HCT116 (cell line): ENCODE data around the gene SCGN. TPM values are rescaled to one million over a fixed set of nuclear protein-coding genes. Genes with fewer than 3 reads are reported as not detected.

Experiments
- ATAC-seq: fragments of 200-7000 bp; cut with Tn5 transposase; 2 replicates; pipeline ENCODE4 v1.9.1; 2020; ENCODE audit warnings: mild to moderate bottlenecking, moderate library complexity
- BruUV-seq: library from RNA; stranded (reverse); fragments of 400-500 nt; replicated peaks from 2 replicates; lab custom pipeline; 2021; lab: Mats Ljungman, UMichigan
- CTCF ChIA-PET: fragments of 300-600 bp; sonication (Branson Sonifier 250); formaldehyde crosslinking; loops from one replicate; lab custom pipeline; 2021; ENCODE audit warnings: antibody characterized with exemption; lab: Charles Lee
- POLR2A ChIA-PET: fragments of 300-600, 350-600 bp; sonication (Branson Sonifier 250); formaldehyde crosslinking; loops from one replicate; lab custom pipeline; 2021; ENCODE audit warnings: antibody characterized with exemption; lab: Charles Lee
- RAD21 ChIA-PET, 2 experiments: fragments of 300-600 bp; sonication (Branson Sonifier 250); formaldehyde crosslinking; loops; one replicate each; lab custom pipeline; 2023; ENCODE audit warnings: low total read pairs in 2 of 2; ENCODE audit not compliant: uncharacterized antibody in 2 of 2, unreplicated experiment in 2 of 2, low non-redundant PET in 1 of 2; lab: Charles Lee
- DNase-seq: peaks from one replicate; pipeline ENCODE4 v3.0.0-alpha.2; 2010; ENCODE audit warnings: low read depth, low spot score
- H2AFZ ChIP-seq: fragments of 200-600 bp; shearing (Covaris generic), sonication (generic); 2 replicates; pipeline ENCODE4 v1.6.1; 2017; ENCODE audit warnings: low read depth, mixed run types, mixed read lengths, antibody characterized with exemption, low read length; ENCODE audit not compliant: poor library complexity, severe bottlenecking
- H3K27ac ChIP-seq: 2 replicates; pipeline ENCODE4 v1.5.1; 2012; ENCODE audit warnings: low read depth, low read length
- H3K27me3 ChIP-seq: fragments of 200-600 bp; sonication (generic); 2 replicates; pipeline ENCODE4 v1.6.1; 2016; ENCODE audit warnings: mixed run types, low read length, mixed read lengths; ENCODE audit not compliant: insufficient read depth
- H3K36me3 ChIP-seq, 2 experiments: fragments of 200-500 bp in 1 of 2; fragments of 200-600 bp in 1 of 2; sonication (Bioruptor generic) in 1 of 2; sonication (generic) in 1 of 2; 2 replicates each; pipeline versions ENCODE4 v1.5.1 to v1.6.1; 2014 to 2016; ENCODE audit warnings: low read length in 2 of 2, inconsistent platforms in 1 of 2, mixed read lengths in 1 of 2, mixed run types in 1 of 2; ENCODE audit not compliant: insufficient read depth in 2 of 2, control insufficient read depth in 1 of 2
- H3K4me1 ChIP-seq, 2 experiments: fragments of 200-600 bp in 1 of 2; sonication (generic) in 1 of 2; 2 replicates each; pipeline versions ENCODE4 v1.5.1 to v1.6.1; 2012 to 2017; ENCODE audit warnings: low read length in 2 of 2, inconsistent platforms in 1 of 2, mild to moderate bottlenecking in 1 of 2, mixed read lengths in 1 of 2, mixed run types in 1 of 2, moderate library complexity in 1 of 2; ENCODE audit not compliant: insufficient read depth in 2 of 2, control insufficient read depth in 1 of 2
- H3K4me2 ChIP-seq: fragments of 200-600 bp; sonication (generic); 2 replicates; pipeline ENCODE4 v1.6.1; 2017; ENCODE audit warnings: mixed run types, low read length, mixed read lengths
- H3K4me3 ChIP-seq, 2 experiments: fragments of 200-600 bp in 1 of 2; sonication (generic) in 1 of 2; replicated peaks in 1 of 2; 2 replicates each; pipeline ENCODE4 v1.5.1; 2011 to 2016; ENCODE audit warnings: low read length in 2 of 2, control low read depth in 1 of 2, low read depth in 1 of 2, mild to moderate bottlenecking in 1 of 2, mixed read lengths in 1 of 2, mixed run types in 1 of 2
- H3K79me2 ChIP-seq: fragments of 200-600 bp; sonication (generic); 2 replicates; pipeline ENCODE4 v1.6.1; 2017; ENCODE audit warnings: mild to moderate bottlenecking, mixed run types, low read length, moderate library complexity, mixed read lengths; ENCODE audit not compliant: insufficient read depth
- H3K9ac ChIP-seq: fragments of 200-600 bp; sonication (generic); 2 replicates; pipeline ENCODE4 v1.6.1; 2016; ENCODE audit warnings: low read length, mixed read lengths
- H3K9me2 ChIP-seq: fragments of 200-600 bp; sonication (generic), shearing (Covaris generic); 2 replicates; pipeline ENCODE4 v1.6.1; 2017; ENCODE audit warnings: mixed run types, mild to moderate bottlenecking, moderate library complexity; ENCODE audit not compliant: insufficient read depth
- H3K9me3 ChIP-seq, 2 experiments: fragments of 200-500 bp in 1 of 2; fragments of 200-600 bp in 1 of 2; sonication (Bioruptor generic) in 1 of 2; sonication (generic) in 1 of 2; 2 replicates each; pipeline ENCODE4 v1.6.1; 2014 to 2017; ENCODE audit warnings: low read length in 2 of 2, mixed read lengths in 2 of 2, inconsistent platforms in 1 of 2, low read depth in 1 of 2, mild to moderate bottlenecking in 1 of 2, mixed run types in 1 of 2, moderate library complexity in 1 of 2; ENCODE audit not compliant: control insufficient read depth in 1 of 2, insufficient read depth in 1 of 2
- H4K20me1 ChIP-seq: fragments of 200-600 bp; sonication (generic), shearing (Covaris generic); 2 replicates; pipeline ENCODE4 v1.6.1; 2017; ENCODE audit warnings: mixed run types, mild to moderate bottlenecking, moderate library complexity; ENCODE audit not compliant: insufficient read depth
- CBX3 ChIP-seq: IDR thresholded peaks from 2 replicates; pipeline ENCODE4 v1.6.1; 2012; ENCODE audit warnings: low read depth
- CTCF ChIP-seq, 3 experiments: fragments of 200-600 bp in 1 of 3; sonication (generic) in 1 of 3; IDR thresholded peaks in 2 of 3; conservative IDR thresholded peaks in 1 of 3; 2 replicates each; pipeline ENCODE4 v1.5.1; 2012 to 2017; ENCODE audit warnings: low read depth in 2 of 3, low read length in 2 of 3, antibody characterized with exemption in 1 of 3, borderline replicate concordance in 1 of 3, control low read depth in 1 of 3, mild to moderate bottlenecking in 1 of 3, mixed read lengths in 1 of 3, mixed run types in 1 of 3, moderate library complexity in 1 of 3; ENCODE audit not compliant: insufficient read depth in 1 of 3
- EGR1 ChIP-seq: IDR thresholded peaks from 2 replicates; pipeline ENCODE4 v1.6.1; 2012; ENCODE audit warnings: low read depth
- EZH2phosphoT487 ChIP-seq: fragments of 200-600 bp; IDR thresholded peaks from 2 replicates; pipeline ENCODE4 v1.6.1; 2018; ENCODE audit warnings: antibody characterized with exemption, borderline replicate concordance
- FOSL1 ChIP-seq: IDR thresholded peaks from 2 replicates; pipeline ENCODE4 v1.6.1; 2012; ENCODE audit warnings: low read depth
- JUND ChIP-seq: IDR thresholded peaks from 2 replicates; pipeline ENCODE4 v1.6.1; 2012
- POLR2A ChIP-seq: IDR thresholded peaks from 2 replicates; pipeline ENCODE4 v1.7.0; 2011; ENCODE audit warnings: borderline replicate concordance; ENCODE audit not compliant: insufficient read depth, insufficient read length; ENCODE audit errors: extremely low read depth
- RAD21 ChIP-seq: IDR thresholded peaks from 2 replicates; pipeline ENCODE4 v1.6.1; 2012; ENCODE audit warnings: low read depth, mild to moderate bottlenecking
- REST ChIP-seq: IDR thresholded peaks from 2 replicates; pipeline ENCODE4 v1.6.1; 2012; ENCODE audit warnings: low read depth
- SIN3A ChIP-seq: IDR thresholded peaks from 2 replicates; pipeline ENCODE4 v1.6.1; 2012; ENCODE audit warnings: low read depth
- SRF ChIP-seq: IDR thresholded peaks from 2 replicates; pipeline ENCODE4 v1.6.1; 2012; ENCODE audit warnings: low read depth
- TCF7L2 ChIP-seq: IDR thresholded peaks from 2 replicates; pipeline ENCODE4 v1.7.0; 2011; ENCODE audit warnings: borderline replicate concordance, inconsistent platforms; ENCODE audit not compliant: insufficient read depth, insufficient read length; ENCODE audit errors: extremely low read depth
- YY1 ChIP-seq: IDR thresholded peaks from 2 replicates; pipeline ENCODE4 v1.6.1; 2011; ENCODE audit warnings: low read length, low read depth, moderate library complexity, mild to moderate bottlenecking; ENCODE audit not compliant: insufficient replicate concordance; ENCODE audit errors: extremely low read depth
- ZFX ChIP-seq: fragments of 450-650 bp; IDR thresholded peaks from 2 replicates; pipeline ENCODE4 v1.6.1; 2017
- ZNF274 ChIP-seq: fragments of 200-500 bp; sonication (Bioruptor generic); IDR thresholded peaks from 2 replicates; pipeline ENCODE4 v1.6.1; 2014; ENCODE audit warnings: mild to moderate bottlenecking, low read depth, low read length, inconsistent platforms
- intact Hi-C: fragments of 100-400 bp; cut with micrococcal nuclease; formaldehyde crosslinking; loops from 2 replicates; pipeline ENCODE4 v1.10.0; 2022
- total RNA-seq: library from RNA; stranded (reverse); gene quantifications from one replicate; pipeline ENCODE4 v1.2.1, GENCODE V29; 2021; ENCODE audit not compliant: unreplicated experiment

SCGN gene
- total RNA-seq, 1 experiment from 2014 or later: not detected

- BruUV-seq: no TSS peak
- Histone ChIP-seq H3K79me2 (no peaks in the 10 kb centered on the region), H3K4me3 (no peak overlapping the region), H4K20me1 (no peaks in the 10 kb centered on the region), H2AFZ (no peak overlapping the region), H3K36me3 (no peaks in the 10 kb centered on the region), H3K4me1 (no peaks in the 10 kb centered on the region), H3K9me2 (no peaks in the 10 kb centered on the region), H3K9me3 (no peaks in the 10 kb centered on the region), H3K4me2 (no peak overlapping the region)
- DNase-seq: no peak
- ChIA-PET CTCF (no interaction called here), RAD21 (no interaction called here)
- ATAC-seq: no peak
- intact Hi-C loops: no loop called here
- TF ChIP-seq RAD21: no peak
- TF ChIP-seq EGR1: no peak
- TF ChIP-seq POLR2A: no peak
- TF ChIP-seq TCF7L2: no peak
- TF ChIP-seq, all 23 proteins: peak for 0
- Histone ChIP-seq H3K9ac (no peak overlapping the region), H3K27me3 (no peaks in the 10 kb centered on the region), H3K27ac (no peak overlapping the region)
- POLR2A ChIA-PET: no interaction called here
Measured at GRCh38 chr6:25686856-25687255, 34.8 kb downstream of the SCGN start.

GRCh38 chr6:25689966-25690365 lies 38.0 kb downstream of the SCGN start:
- intact Hi-C loops: no loop called here
- Histone ChIP-seq H3K79me2 (no peaks in the 10 kb centered on the region), H3K4me2 (no peak overlapping the region), H3K27ac (no peak overlapping the region), H3K4me1 (no peaks in the 10 kb centered on the region), H2AFZ (no peak overlapping the region), H3K4me3 (no peak overlapping the region), H4K20me1 (no peaks in the 10 kb centered on the region), H3K36me3 (no peaks in the 10 kb centered on the region), H3K9me3 (no peaks in the 10 kb centered on the region), H3K27me3 (no peaks in the 10 kb centered on the region), H3K9ac (no peak overlapping the region), H3K9me2 (no peaks in the 10 kb centered on the region)
- BruUV-seq: no TSS peak
- ChIA-PET RAD21 (no interaction called here), CTCF (no interaction called here), POLR2A (no interaction called here)
- no peak for ATAC-seq
- TF ChIP-seq CBX3: no peak
- TF ChIP-seq EZH2phosphoT487: no peak
- no peak for TF ChIP-seq POLR2A
- TF ChIP-seq CTCF (IDR thresholded peaks at IDR 0.05 in 2 of 3, conservative IDR thresholded peaks at IDR 0.05 in 1 of 3; ENCODE audit: borderline replicate concordance in 1 of 3, insufficient read depth in 1 of 3, low read depth in 2 of 3, low read length in 2 of 3): no peak
- no peak for TF ChIP-seq FOSL1
- TF ChIP-seq YY1: no peak
- TF ChIP-seq ZFX: no peak
- TF ChIP-seq JUND: no peak
- TF ChIP-seq SIN3A: no peak
- no peak for TF ChIP-seq EGR1
- TF ChIP-seq SRF: no peak
- TF ChIP-seq RAD21: no peak
- TF ChIP-seq REST: no peak
- no peak for TF ChIP-seq ZNF274
- no peak for DNase-seq
